Mesothelial cell of epicardium (in vitro differentiated cells): ENCODE measurements around the gene AGMO. TPM values are rescaled to one million over a fixed set of nuclear protein-coding genes. Genes with fewer than 3 reads are reported as not detected.

Experiments
- DNase-seq, 2 experiments: peaks; one replicate each; pipeline ENCODE4 v3.0.0; 2021; ENCODE audit warnings: low spot score in 2 of 2; ENCODE audit not compliant: unreplicated experiment in 2 of 2
- H3K27ac Mint-ChIP-seq: 2 replicates; pipeline ENCODE4 v1.8.0; 2021; ENCODE audit warnings: mixed read lengths
- H3K27me3 Mint-ChIP-seq: 2 replicates; pipeline ENCODE4 v1.8.0; 2021; ENCODE audit warnings: low read depth, mixed read lengths
- H3K36me3 Mint-ChIP-seq: 2 replicates; pipeline ENCODE4 v1.8.0; 2021; ENCODE audit warnings: mixed read lengths
- H3K4me1 Mint-ChIP-seq: 2 replicates; pipeline ENCODE4 v1.8.0; 2021; ENCODE audit warnings: mixed read lengths
- H3K4me3 Mint-ChIP-seq: 2 replicates; pipeline ENCODE4 v1.8.0; 2021; ENCODE audit warnings: mild to moderate bottlenecking, moderate library complexity, mixed read lengths
- H3K9me3 Mint-ChIP-seq: 2 replicates; pipeline ENCODE4 v1.8.0; 2021; ENCODE audit warnings: mixed read lengths
- total RNA-seq: library from RNA; stranded (reverse); gene quantifications from 3 replicates; pipeline ENCODE4 v1.2.1, GENCODE V29; 2021
- TF ChIP-seq, protein P1 (sequence below): fragments of 200-600 bp; sonication (generic); IDR thresholded peaks from one replicate; pipeline ENCODE4 v1.5.0; 2021; ENCODE audit warnings: antibody characterized with exemption; ENCODE audit not compliant: unreplicated experiment

Gene AGMO
- total RNA-seq, 1 donor from 2014 or later: 1.0 TPM

DNA sequence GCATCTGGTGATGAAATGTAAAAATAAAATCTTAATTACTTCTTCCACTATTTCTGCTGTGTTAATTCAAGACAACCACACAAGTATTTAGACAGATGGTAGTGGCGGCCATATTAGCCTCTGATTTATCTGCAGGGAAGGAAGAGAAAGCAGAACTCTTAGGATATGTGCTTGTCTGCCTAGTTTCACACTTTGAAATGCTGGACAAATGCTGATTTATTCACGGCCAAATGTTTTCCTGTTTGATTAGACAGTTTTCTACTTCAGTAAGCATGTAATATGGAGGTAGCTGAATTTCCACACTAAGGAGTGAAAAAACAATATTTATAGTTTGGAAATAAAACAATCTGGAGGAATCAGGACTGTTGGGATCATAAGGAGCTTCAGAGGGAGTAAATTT, 158.1 kb downstream of the AGMO start:
- no peaks in the 10 kb centered on the region for H3K27me3 Mint-ChIP-seq
- TF ChIP-seq, protein P1, sequence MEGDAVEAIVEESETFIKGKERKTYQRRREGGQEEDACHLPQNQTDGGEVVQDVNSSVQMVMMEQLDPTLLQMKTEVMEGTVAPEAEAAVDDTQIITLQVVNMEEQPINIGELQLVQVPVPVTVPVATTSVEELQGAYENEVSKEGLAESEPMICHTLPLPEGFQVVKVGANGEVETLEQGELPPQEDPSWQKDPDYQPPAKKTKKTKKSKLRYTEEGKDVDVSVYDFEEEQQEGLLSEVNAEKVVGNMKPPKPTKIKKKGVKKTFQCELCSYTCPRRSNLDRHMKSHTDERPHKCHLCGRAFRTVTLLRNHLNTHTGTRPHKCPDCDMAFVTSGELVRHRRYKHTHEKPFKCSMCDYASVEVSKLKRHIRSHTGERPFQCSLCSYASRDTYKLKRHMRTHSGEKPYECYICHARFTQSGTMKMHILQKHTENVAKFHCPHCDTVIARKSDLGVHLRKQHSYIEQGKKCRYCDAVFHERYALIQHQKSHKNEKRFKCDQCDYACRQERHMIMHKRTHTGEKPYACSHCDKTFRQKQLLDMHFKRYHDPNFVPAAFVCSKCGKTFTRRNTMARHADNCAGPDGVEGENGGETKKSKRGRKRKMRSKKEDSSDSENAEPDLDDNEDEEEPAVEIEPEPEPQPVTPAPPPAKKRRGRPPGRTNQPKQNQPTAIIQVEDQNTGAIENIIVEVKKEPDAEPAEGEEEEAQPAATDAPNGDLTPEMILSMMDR: no peak
- DNase-seq: no peak
- H3K4me1 Mint-ChIP-seq: no peaks in the 10 kb centered on the region
- H3K27ac Mint-ChIP-seq: no peak overlapping the region
- H3K36me3 Mint-ChIP-seq: no peaks in the 10 kb centered on the region
- peaks cover 8% of the 10 kb centered on the region for H3K9me3 Mint-ChIP-seq
- no peak overlapping the region for H3K4me3 Mint-ChIP-seq

GRCh38 chr7:15403315-15403714, 158.5 kb downstream of the AGMO start:
- H3K9me3 Mint-ChIP-seq: peaks cover 8% of the 10 kb centered on the region
- H3K27ac Mint-ChIP-seq: no peak overlapping the region
- DNase-seq: no peak
- no peaks in the 10 kb centered on the region for H3K36me3 Mint-ChIP-seq
- no peak overlapping the region for H3K4me3 Mint-ChIP-seq
- H3K27me3 Mint-ChIP-seq: no peaks in the 10 kb centered on the region
- TF ChIP-seq, protein P1: no peak
- no peaks in the 10 kb centered on the region for H3K4me1 Mint-ChIP-seq

GRCh38 chr7:15402436-15403136, 159.2 kb downstream of the AGMO start:
- H3K36me3 Mint-ChIP-seq: no peaks in the 10 kb centered on the region
- H3K4me1 Mint-ChIP-seq: no peaks in the 10 kb centered on the region
- peaks cover 9% of the 10 kb centered on the region for H3K9me3 Mint-ChIP-seq
- H3K27ac Mint-ChIP-seq: no peak overlapping the region
- no peak for DNase-seq
- H3K27me3 Mint-ChIP-seq: no peaks in the 10 kb centered on the region
- no peak overlapping the region for H3K4me3 Mint-ChIP-seq
- TF ChIP-seq, protein P1: no peak

- DNase-seq: no peak
- Mint-ChIP-seq H3K4me3 (no peak overlapping the region), H3K27me3 (no peaks in the 10 kb centered on the region), H3K9me3 (peaks cover 13% of the 10 kb centered on the region), H3K27ac (no peak overlapping the region), H3K4me1 (no peaks in the 10 kb centered on the region), H3K36me3 (peaks cover 2% of the 10 kb centered on the region)
- TF ChIP-seq, protein P1: no peak
These were observed 161.4 kb downstream of the AGMO start for GRCh38 chr7:15400440-15400839.

DNA sequence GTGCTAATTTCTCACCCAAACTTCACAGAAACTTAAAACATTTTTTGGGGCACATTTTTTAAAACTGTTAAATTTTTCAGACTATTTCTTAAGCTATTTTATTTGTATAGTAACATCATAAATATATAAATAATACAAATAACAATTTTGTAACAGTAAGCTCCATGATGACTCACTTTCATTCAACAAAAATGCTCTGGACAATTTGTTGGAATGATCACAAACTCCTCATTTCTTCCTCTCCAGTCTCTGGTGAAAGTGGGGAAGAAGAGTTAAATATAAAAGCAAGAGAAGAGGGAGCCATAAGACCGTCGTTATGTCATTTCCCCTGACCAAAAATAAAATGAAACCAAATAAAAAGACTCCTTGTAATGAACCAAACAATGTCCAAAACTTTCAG, 162.4 kb downstream of the AGMO start:
- Mint-ChIP-seq H3K27ac (no peak overlapping the region), H3K9me3 (peaks cover 7% of the 10 kb centered on the region), H3K27me3 (no peaks in the 10 kb centered on the region), H3K36me3 (peaks cover 2% of the 10 kb centered on the region), H3K4me1 (no peaks in the 10 kb centered on the region), H3K4me3 (no peak overlapping the region)
- TF ChIP-seq, protein P1: no peak
- no peak for DNase-seq
